ENCODE data around the gene MYO5B. TPM values are rescaled to one million over a fixed set of nuclear protein-coding genes. Genes with fewer than 3 reads are reported as not detected.

Gene MYO5B
- total and polyA plus RNA-seq, 2 of the 4 experiments (the other 2 are of a cell fraction): 0.24 to 0.54 TPM

- CTCF ChIA-PET: no interaction called here
- no TSS peak for BruUV-seq (replicated peaks)
- dilution Hi-C loops (cut with HindIII; ENCODE audit: low sequenced_read_pairs, unreplicated experiment): no loop called here
- Histone ChIP-seq H3K4me2 (ENCODE audit: low read depth, low read length) (no peak overlapping the region), H3K4me3 (ENCODE audit: insufficient read depth, low read depth, low read length) (no peak overlapping the region), H3K27me3 (ENCODE audit: control insufficient read depth, insufficient read depth, low read length) (no peaks in the 10 kb centered on the region), H3K23ac (ENCODE audit: low read depth, low read length) (no peak overlapping the region), H3K4ac (ENCODE audit: low read depth, low read length) (no peak overlapping the region), H2AFZ (replicated peaks; ENCODE audit: low read length, poor library complexity) (no peak overlapping the region), H2BK120ac (ENCODE audit: low read depth, low read length) (no peak overlapping the region), H3K9me3 (ENCODE audit: control insufficient read depth, insufficient read depth, low read length) (no peaks in the 10 kb centered on the region), H4K91ac (ENCODE audit: insufficient read depth, low read depth, low read length) (no peak overlapping the region), H2BK20ac (ENCODE audit: low read depth, low read length) (no peak overlapping the region), H2BK15ac (ENCODE audit: low read depth, low read length) (no peak overlapping the region), H2AK9ac (replicated peaks; ENCODE audit: low read depth, low read length, poor library complexity) (no peak overlapping the region), H3K18ac (ENCODE audit: low read depth, low read length) (no peak overlapping the region), H2BK5ac (ENCODE audit: low read depth, low read length, poor library complexity, severe bottlenecking) (no peak overlapping the region), H4K8ac (ENCODE audit: low read depth in 2 of 2, low read length in 2 of 2) (no peak overlapping the region), H3K9ac (ENCODE audit: low read depth, low read length) (no peak overlapping the region), H3K27ac (ENCODE audit: insufficient read depth, low read length) (no peak overlapping the region), H3K14ac (replicated peaks; ENCODE audit: low read depth, low read length) (no peak overlapping the region), H3K79me1 (ENCODE audit: low read depth in 1 of 2, low read length in 2 of 2) (no peaks in the 10 kb centered on the region), H4K5ac (ENCODE audit: low read depth, low read length) (no peak overlapping the region), H3K36me3 (ENCODE audit: control insufficient read depth, insufficient read depth, low read length) (no peaks in the 10 kb centered on the region), H3K4me1 (ENCODE audit: control insufficient read depth, insufficient read depth, low read length) (no peaks in the 10 kb centered on the region), H3K56ac (ENCODE audit: extremely low read depth, insufficient read depth, low read length) (no peak overlapping the region), H2AK5ac (ENCODE audit: low read depth, low read length) (no peak overlapping the region), H4K20me1 (ENCODE audit: insufficient read depth, low read length) (no peaks in the 10 kb centered on the region), H3K9me1 (ENCODE audit: insufficient read depth, low read length) (no peaks in the 10 kb centered on the region)
- 60% methylated on average over 1 of the region's 5 CpGs; no CpG with 5 or more reads in 1 of the 2 experiments for WGBS, 2 experiments (ENCODE audit: extremely low coverage in 2 of 2, insufficient read length in 1 of 2)
- in situ Hi-C loops (cut with MboI; ENCODE audit: low sequenced_read_pairs): no loop called here
- DNase-seq (no peak), ATAC-seq (ENCODE audit: low read depth) (no peak)
- intact Hi-C loops (cut with micrococcal nuclease): no loop called here
- TF ChIP-seq MXI1 (IDR thresholded peaks at IDR 0.05; ENCODE audit: borderline replicate concordance, low read depth, low read length): no peak
- POLR2A ChIA-PET (ENCODE audit: unreplicated experiment): no interaction called here
Observed at GRCh38 chr18:50170004-50170403, 24.9 kb downstream of the MYO5B start.

Measured in IMR-90 (cell line).